ENCODE results near the gene MAP7D2.
A peak's percentile ranks its signal among the peaks of the same experiment; 100 is the strongest.

Gene MAP7D2

DNA sequence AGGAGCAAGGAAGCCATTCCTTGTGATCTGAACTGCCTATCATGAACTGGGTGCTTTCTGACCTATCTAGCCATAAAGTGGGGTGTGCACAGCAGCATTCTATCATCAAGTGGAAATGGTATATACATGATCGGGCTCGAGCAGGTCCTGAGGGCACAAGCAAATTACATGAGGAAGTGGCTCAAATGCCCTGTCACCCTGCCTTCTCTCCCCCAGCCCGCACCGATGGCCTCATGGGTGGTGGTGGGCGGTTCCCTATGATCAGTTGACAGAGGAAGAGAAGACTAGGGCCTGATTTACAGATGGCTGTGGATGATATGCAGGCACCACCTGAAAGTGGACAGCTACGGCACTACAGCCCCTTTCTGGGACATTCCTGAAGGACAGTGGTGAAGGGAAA, 79.5 kb downstream of the MAP7D2 start:
- DNase-seq = no peak

DNA sequence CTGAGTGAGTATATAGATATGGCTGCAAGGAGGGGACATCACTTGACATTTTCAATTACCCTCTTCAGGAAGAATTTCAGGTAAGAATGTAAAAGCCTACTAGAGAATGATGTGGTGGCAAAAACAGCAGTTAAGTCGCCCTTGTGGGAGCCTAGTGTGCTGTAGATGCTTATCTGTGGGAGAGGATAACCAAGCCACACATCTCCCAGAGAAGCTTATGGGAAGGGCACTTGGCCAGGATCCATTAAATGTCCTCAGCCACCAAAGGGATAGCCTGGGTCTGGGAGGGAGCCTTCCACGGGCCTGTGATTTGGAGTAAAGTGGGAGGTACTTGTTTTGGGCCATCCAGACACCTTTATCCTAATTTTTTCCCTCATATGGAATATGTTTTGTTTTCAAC, 84.5 kb downstream of the MAP7D2 start:
- DNase-seq = no peak

- no peak for DNase-seq
These were observed 87.0 kb downstream of the MAP7D2 start for GRCh38 chrX:20029728-20030127.

GRCh38 chrX:20028588-20028987, 88.1 kb downstream of the MAP7D2 start:
- no peak for DNase-seq

- no peak for DNase-seq
These were observed 90.4 kb downstream of the MAP7D2 start for GRCh38 chrX:20026278-20026677.

- no peak for DNase-seq
These were observed 96.9 kb downstream of the MAP7D2 start for GRCh38 chrX:20019672-20020365.

GRCh38 chrX:20016616-20016945, 100.1 kb downstream of the MAP7D2 start:
- DNase-seq = no peak

GRCh38 chrX:20015945-20016615, 100.6 kb downstream of the MAP7D2 start:
- DNase-seq = no peak

- DNase-seq = no peak
These were observed 101.3 kb downstream of the MAP7D2 start for GRCh38 chrX:20015422-20015821.

- DNase-seq = no peak
These were observed 105.1 kb downstream of the MAP7D2 start for GRCh38 chrX:20011608-20012007.

DNA sequence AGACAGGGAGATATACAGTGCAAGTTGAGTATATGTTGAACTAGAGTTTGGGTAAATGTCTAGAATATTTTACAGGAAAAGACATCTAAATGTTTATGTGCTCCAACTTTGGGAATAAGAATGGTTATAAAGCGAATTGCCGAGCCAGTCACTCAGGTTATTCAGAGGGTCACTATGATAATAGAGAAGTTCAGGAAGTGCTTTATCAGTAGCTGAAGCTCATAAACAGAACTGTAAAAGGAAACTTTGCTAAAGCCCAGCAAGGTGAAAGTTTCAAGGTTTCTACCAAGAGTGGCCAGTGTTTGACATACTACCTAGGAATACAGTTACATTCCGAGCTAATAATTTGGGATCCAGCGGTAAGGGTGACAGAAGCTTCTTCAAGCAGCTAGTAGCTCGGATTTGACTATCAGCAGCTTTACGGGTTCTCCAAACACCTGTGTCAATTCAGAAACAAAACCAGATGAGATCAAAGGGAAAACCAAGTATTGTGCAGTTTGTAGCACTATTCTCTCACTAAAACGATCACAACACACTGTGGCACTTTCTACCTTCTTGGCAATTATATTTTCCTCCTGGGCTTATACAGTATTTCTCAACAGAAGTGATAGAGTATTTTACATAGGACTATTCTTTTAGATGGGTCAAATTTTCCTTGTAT, 108.6 kb downstream of the MAP7D2 start:
- DNase-seq = no peak

GRCh38 chrX:20005883-20006282, 110.8 kb downstream of the MAP7D2 start:
- DNase-seq = no peak

DNA sequence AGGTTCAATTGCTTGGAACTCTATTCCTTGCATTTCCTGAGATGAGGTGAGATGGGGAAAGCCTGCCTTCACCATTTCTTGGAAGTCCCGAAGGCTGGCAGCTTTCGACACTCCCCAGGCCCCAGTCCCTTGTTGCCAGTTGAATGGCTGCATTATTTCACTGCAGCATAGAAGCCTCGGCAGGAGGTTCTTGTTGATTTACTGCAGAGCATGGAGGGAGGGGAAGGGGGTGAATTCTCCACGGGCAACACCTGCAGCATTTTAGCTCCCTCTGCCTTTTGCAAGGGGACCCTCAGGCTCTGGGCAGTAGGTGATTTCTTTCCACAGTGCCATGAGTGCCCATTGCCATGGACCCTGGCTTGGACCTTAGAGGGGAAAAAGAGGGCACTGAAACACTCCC, 115.1 kb downstream of the MAP7D2 start:
- no peak for DNase-seq

- no peak for DNase-seq
These were observed 125.4 kb downstream of the MAP7D2 start for GRCh38 chrX:19991350-19991718.

DNA sequence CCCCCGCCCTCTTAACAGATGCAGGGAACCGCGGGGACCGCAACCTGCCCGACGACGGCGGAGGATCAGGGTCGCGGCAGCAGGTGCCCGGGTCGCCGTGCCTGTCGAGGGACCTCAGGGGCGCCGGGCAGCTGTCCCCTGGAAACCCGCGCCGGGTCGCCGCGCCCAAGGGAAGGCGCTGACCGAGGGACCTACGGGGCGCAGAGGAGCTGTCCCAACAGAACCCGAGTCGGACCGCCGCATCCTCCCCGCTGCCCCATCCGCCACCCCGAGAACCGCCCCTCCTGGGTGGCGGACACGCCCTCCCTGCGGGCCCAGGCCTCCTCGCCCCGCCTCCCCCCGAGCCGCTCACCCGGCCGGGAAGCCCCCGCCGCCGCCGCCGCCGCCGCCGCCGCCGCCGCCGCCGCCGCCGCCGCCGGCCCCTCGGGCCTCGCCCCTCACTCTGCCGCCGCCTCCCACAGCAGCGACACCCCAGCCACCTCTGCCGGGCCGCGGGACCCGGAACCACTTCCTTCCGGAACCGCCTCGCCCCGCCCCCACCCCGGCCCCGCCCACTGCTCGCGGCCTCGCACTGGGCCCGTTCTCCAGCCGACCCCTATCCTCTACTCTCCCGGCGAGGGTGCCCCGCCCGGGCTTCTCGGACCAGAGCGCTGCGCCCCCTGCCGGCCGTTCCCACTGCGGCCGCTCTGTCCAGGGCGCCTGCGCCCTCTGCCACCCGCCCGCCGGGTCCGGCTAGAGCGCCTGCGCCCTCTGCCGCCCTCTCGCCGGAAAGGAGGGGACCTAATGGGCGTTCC, 126.0 kb downstream of the MAP7D2 start, which contains the start of gene BCLAF3:
Gene BCLAF3 (minus strand): TSS at position 506 of the 794 bp plus-strand sequence. CDS start 20,797 bp downstream, outside the sequence.
- peak; percentile 94 for DNase-seq

DNA sequence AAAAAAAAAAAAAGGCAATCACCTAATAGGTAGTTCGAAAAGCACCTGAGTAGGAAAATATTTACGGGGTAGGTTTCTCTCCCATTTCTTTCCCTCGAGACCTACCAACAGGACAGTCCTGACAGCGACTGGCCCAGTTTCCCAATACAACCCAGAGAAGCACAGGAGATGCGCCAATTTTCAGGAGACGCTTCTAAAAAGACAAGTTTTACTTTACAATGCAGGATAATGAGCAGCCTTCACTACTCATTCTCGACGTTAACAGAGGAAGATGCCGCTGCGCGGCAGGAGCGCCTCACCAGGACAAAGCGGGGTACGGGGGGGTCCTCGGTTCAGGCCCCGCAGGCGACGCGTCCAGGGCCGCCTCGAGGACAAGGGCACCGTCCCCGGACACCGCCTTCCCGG, 126.6 kb downstream of the MAP7D2 start:
- peak; percentile 21 for DNase-seq

GRCh38 chrX:19987856-19988255, 128.9 kb downstream of the MAP7D2 start:
- no peak for DNase-seq

GRCh38 chrX:19986531-19986930, 130.2 kb downstream of the MAP7D2 start:
- no peak for DNase-seq

GRCh38 chrX:19981947-19982346, 134.8 kb downstream of the MAP7D2 start:
- DNase-seq = no peak

DNA sequence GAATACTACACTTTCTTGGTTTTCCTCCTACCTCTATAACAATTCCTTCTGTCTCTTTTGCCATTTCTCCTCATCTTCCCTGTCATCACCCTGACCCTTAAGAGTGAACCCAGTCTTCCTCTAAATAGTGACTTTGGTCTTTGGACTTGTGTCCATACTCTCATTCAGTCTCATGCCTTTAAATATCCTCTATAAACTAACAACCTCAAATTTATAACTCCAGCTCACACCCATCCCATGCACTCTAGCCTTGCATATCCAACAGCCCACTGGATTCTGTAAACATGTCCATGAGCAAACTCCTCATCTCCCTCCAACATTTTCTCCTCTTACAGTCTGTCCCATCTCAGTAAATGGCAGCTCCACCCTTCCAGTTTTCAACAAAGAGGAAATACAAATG, 140.9 kb downstream of the MAP7D2 start:
- no peak for DNase-seq

DNA sequence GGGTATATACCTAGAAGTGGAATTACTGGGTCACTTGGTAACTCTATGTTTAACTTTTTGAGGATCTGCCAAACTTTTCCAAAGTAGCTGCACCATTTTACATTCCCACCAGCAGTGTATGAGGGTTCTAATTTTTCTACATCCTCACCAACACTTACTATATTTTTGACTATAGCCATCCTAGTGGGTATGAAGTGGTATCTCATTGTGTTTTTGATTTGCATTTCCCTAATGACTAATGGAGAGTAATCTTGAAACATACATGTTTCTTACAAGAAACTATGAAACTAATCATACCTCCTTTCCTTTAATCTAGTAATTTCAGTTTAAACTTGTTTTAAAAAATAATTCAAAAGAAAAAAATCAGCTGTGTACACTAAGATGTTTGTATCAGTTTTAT, 143.7 kb downstream of the MAP7D2 start:
- DNase-seq = no peak

GRCh38 chrX:19968276-19968675, 148.4 kb downstream of the MAP7D2 start:
- DNase-seq = no peak

GRCh38 chrX:19966056-19966455, 150.7 kb downstream of the MAP7D2 start:
- DNase-seq = no peak
